HG02588 (cell line): Measurements from ENCODE around the gene DNAJA3.

Source experiments
- ATAC-seq: cut with Tn5 transposase; IDR thresholded peaks from one replicate; pipeline ENCODE4 v1.9.1; 2021; ENCODE audit warnings: mild to moderate bottlenecking, moderate library complexity; ENCODE audit not compliant: unreplicated experiment

DNAJA3 gene

GRCh38 chr16:4425378-4426020, at the start of gene DNAJA3:
Gene DNAJA3 (plus strand): TSS chr16:4425868. CDS start chr16:4425882, 14 bp downstream.
- peak; percentile 85 for ATAC-seq

GRCh38 chr16:4376126-4376892, 49.4 kb upstream of the DNAJA3 start:
- ATAC-seq = no peak

GRCh38 chr16:4376893-4377572, 48.6 kb upstream of the DNAJA3 start:
- no peak for ATAC-seq

- no peak for ATAC-seq
Measured at GRCh38 chr16:4377573-4378154, 48.0 kb upstream of the DNAJA3 start.

GRCh38 chr16:4378161-4378666, 47.5 kb upstream of the DNAJA3 start:
- ATAC-seq = no peak

DNA sequence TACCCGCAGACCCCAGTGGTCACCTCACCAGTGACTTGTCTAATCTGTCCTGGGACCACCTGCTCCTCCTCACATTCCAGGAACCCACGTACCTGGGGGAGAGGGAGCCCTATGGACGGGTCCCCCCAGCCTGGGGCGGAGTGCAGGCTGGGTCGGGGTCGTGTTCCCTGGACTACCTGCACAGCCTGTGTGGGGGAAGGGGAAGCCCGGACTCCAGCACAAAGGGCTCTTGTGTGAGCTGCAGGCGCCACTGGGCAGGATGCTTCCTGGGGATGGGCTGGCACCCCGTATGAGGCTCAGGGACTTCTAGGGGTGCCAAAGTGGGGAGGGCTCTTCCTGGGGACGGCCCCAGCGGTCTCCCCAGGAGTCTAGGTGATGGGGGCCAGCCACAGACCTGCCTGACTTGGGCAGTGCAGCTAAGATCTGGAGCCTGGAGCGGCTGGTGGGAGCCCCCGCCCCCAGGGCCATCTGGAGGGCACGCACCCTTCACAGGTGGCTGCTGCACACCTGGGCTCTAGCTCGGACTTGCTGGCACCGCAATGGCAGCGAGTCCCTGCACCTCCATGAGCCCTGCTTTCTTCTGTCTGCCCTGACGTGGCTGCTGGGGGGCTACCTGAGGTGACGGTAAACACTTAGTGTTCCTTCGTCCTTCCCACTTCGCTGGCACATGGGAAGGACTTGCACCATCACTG, 46.5 kb upstream of the DNAJA3 start:
- no peak for ATAC-seq

DNA sequence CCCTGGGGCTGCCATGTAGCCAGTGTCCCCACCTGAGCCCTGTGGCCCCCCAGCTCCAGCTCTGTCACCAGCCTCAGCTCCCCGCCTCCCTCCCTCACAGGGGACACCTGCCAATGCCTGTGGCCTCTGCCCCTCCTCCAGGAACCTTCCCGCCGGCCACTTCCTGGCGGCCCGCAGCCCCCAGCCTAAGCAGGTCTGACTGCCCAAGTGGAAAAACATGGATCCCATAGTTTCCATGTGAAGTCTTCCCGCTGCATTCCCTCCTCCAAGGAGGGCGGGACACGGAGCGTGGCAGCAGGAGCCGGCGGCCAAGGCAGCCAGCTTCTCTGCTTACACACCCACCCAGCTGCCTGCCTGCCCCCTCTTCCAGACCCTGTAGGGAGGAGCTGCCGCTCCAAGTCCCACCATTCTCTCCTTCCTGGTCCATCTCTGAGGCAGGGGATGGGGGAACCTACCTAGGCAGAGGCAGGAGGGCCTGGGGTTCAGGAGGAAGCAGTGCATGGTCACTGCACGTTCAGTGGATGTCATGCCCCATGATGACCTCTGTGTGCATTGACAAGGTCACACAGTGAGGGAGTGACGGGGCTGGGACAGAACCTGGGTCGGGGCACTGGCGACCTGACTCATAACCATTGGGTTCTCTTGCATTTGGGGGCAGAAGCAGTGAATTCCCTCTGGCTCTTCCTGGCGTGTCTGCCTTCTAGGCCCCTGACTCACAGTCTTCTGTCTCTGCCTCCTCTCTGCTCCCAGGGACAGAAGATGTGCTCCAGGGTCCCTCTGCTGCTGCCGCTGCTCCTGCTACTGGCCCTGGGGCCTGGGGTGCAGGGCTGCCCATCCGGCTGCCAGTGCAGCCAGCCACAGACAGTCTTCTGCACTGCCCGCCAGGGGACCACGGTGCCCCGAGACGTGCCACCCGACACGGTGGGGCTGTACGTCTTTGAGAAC, 45.3 kb upstream of the DNAJA3 start:
- ATAC-seq = no peak

GRCh38 chr16:4381072-4381934, 44.4 kb upstream of the DNAJA3 start:
- ATAC-seq = no peak

DNA sequence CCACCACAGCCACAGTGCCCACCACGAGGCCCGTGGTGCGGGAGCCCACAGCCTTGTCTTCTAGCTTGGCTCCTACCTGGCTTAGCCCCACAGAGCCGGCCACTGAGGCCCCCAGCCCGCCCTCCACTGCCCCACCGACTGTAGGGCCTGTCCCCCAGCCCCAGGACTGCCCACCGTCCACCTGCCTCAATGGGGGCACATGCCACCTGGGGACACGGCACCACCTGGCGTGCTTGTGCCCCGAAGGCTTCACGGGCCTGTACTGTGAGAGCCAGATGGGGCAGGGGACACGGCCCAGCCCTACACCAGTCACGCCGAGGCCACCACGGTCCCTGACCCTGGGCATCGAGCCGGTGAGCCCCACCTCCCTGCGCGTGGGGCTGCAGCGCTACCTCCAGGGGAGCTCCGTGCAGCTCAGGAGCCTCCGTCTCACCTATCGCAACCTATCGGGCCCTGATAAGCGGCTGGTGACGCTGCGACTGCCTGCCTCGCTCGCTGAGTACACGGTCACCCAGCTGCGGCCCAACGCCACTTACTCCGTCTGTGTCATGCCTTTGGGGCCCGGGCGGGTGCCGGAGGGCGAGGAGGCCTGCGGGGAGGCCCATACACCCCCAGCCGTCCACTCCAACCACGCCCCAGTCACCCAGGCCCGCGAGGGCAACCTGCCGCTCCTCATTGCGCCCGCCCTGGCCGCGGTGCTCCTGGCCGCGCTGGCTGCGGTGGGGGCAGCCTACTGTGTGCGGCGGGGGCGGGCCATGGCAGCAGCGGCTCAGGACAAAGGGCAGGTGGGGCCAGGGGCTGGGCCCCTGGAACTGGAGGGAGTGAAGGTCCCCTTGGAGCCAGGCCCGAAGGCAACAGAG, 43.5 kb upstream of the DNAJA3 start:
- ATAC-seq = no peak

DNA sequence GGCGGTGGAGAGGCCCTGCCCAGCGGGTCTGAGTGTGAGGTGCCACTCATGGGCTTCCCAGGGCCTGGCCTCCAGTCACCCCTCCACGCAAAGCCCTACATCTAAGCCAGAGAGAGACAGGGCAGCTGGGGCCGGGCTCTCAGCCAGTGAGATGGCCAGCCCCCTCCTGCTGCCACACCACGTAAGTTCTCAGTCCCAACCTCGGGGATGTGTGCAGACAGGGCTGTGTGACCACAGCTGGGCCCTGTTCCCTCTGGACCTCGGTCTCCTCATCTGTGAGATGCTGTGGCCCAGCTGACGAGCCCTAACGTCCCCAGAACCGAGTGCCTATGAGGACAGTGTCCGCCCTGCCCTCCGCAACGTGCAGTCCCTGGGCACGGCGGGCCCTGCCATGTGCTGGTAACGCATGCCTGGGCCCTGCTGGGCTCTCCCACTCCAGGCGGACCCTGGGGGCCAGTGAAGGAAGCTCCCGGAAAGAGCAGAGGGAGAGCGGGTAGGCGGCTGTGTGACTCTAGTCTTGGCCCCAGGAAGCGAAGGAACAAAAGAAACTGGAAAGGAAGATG, 42.8 kb upstream of the DNAJA3 start:
- ATAC-seq = no peak

- no peak for ATAC-seq
Measured at GRCh38 chr16:4383591-4384444, 41.9 kb upstream of the DNAJA3 start.

GRCh38 chr16:4384509-4384942, 41.1 kb upstream of the DNAJA3 start:
- ATAC-seq = no peak

DNA sequence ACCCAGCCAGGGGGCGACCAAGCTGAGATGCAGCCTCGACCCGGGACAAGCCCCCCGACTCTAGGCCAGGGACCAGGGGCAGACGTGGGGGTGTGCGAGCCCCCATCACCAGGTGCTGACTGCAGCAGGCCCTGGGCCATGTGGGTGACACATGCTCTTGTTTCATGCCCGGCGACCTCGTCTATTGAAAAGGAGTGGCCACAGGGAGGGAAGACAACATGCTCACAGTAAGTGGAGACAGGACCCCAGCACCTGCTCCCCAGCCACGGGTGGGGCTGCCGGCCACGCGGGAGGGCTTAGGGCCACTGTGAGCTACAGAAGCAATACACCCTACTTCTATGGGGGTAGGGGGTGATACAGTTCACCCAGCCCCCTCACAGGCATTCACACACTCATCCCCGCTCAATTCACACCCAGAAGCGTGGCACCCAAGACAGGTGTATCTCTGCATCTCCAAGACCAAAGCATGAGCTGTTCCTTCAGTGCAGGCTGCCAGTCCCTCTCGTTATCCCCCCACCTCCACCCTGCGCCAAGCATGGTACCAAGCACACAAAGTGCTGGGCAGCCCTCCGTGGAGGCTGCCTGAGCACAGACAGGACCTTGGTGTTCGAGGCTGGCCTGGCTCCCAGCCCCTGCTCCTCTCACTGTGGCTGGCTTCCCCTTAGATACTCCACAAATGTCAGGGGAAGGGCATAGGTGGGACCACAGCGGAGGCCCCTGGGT, 40.4 kb upstream of the DNAJA3 start:
- ATAC-seq = no peak

DNA sequence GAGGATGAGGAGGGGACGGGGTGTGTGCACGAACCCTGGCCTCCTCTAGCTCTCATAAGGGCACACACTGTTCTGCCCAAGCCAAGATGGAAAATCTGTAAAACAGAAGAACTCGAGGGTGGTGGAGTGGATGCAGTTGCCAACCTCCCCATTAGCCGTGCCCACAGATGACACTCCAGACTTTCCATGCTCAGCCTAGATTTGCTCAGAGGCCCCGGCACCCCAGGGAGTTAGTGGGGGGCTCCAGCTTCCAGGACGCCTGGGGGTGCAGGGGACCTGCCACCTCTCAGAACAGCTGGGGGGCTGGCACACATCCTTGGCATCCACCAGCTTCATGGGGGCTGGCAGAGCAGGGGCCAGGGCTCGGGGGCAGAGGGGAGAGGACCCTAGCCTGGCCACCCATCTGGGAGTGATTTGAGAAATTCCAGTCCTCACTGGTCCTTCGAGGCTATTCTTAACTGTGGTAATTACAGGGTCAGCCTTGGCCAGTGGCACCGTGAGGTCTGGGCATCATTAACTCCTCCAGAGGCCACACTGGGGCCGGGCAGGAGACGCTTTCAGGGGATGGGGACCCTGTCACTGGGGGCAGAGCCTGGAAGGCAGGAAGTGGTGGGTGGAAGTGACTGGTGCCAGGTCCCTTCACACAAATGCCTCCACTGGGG, 39.7 kb upstream of the DNAJA3 start:
- ATAC-seq = no peak

- no peak for ATAC-seq
Measured at GRCh38 chr16:4386451-4386805, 39.2 kb upstream of the DNAJA3 start.
